Right ventricle myocardium inferior (tissue), 1 donor: Measurements from ENCODE around the gene NDUFA3. TPM values are rescaled to one million over a fixed set of nuclear protein-coding genes. Genes with fewer than 3 reads are reported as not detected.
A peak's percentile ranks its signal among the peaks of the same experiment; 100 is the strongest.

Experiments
- ATAC-seq: fragments of 200-7000 bp; cut with Tn5 transposase; one replicate; pipeline ENCODE4 v1.9.1; 2020; ENCODE audit warnings: mild to moderate bottlenecking, moderate library complexity
- DNase-seq: peaks from one replicate; pipeline ENCODE4 v3.0.0; 2021; ENCODE audit errors: missing footprints
- intact Hi-C: fragments of 100-400 bp; cut with DNase I; formaldehyde crosslinking; loops from one replicate; pipeline ENCODE4 v1.11.0; 2022
- total RNA-seq: library from RNA; stranded (reverse); fragmentation: NEBNext Ultra II Directional; extraction: Animal tissue kit (Norgen Biotek cat#: 25700); gene quantifications from one replicate; pipeline ENCODE4 v1.2.1, GENCODE V29; 2021
- donor health status: DM: no; HTN: yes; CAD: no; lungs with severe emphysema.

Gene NDUFA3
- total RNA-seq, 1 donor from 2014 or later: 561 TPM

DNA sequence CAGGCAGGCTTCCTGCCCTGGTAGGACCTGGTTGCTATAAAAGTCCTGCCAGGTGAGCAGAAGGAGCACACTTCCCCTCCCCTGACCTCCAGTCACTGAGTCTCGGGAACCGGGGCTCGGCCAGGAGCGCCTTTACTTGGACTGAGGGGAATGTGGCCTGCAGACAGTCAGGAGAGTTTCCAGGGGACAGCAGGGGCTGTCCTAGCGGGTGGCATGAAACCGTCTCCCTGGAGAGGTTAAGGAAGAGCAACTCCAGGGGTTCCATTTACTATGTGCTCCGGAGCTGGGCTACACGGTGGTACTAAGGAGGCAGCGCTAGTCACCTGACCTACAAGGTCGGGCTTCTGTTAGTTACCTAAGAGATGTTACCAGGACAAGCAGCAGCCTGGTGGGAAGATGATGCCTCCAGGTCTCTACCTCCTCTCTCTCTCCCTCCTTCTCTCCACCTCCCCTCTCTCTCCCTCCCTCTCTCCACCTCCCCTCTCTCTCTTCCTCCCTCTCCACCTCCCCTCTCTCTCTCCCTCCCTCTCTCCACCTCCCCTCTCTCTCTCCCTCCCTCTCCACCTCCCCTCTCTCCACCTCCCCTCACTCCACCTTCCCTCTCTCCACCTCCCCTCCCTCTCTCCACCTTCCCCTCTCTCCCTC is 30.8 kb downstream of the NDUFA3 start:
- DNase-seq (no peak), ATAC-seq (no peak)
- intact Hi-C loops: no loop called here

DNA sequence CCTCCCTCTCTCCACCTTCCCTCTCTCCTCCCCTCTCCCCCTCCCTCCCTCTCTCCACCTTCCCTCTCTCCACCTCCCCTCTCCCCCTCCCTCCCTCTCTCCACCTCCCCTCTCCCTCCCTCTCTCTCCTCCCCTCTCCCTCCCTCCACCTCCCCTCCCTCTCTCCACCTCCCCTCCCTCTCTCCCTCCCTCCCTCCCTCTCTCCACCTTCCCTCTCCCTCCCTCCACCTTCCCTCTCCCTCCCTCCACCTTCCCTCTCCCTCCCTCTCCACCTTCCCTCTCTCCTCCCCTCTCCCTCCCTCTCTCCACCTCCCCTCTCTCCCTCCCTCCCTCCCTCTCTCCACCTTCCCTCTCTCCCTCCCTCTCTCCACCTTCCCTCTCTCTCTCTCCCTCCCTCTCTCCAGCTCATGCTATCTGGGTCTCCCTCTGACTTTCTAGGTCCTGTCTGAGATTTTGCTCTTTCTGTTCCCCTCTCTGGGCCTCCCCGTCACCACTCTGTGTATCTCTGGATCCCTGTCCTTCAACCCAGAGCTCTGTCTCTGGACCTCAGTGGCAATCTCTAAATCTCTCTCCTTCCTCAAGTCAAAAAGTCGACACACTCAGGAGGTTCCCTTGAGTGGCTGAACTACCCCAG is 31.4 kb downstream of the NDUFA3 start:
- DNase-seq (peak; percentile 4), ATAC-seq (no peak)
- intact Hi-C loops: no loop called here

DNA sequence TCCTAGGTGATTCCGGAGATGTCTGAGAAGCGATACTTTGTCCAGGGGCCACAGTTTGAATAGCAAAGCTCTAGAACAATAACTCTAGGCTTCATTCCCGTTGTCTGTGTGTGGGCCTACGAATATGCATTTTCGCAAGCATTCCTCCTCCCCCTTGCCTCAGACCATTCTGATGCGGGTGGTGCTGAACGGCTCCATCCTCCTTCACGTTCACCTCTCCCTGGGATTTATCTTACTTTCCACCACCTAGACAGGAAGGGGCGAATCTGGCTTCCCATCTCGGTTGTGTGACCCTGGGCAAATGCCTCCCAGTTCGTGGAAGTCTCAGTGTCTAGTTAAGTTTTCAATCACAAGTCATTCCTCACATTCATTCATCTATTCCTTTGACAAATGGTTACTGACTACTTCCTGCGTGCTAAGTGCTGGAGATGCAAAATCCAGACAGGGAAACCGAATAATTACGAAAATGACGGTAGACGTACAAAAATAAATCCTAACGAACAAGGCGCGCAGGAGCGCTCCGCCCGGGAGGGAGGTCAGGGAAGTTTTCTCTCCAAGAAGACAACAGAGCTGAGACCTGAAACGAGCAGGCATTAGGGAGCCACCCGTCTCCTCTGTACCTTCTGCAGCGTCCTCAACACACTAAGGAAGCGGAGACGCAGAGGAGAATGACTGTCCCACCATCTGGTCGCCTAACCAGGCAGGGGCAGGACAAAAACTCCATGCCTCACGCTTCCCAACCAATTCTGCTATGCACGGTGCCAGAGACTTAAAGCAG is 33.6 kb downstream of the NDUFA3 start:
- intact Hi-C loops: loop anchor here (2.0 kb wide), 1 partner anchor 21 kb away; the partner anchor contains the start of genes PRPF31 and TFPT
- ATAC-seq (no peak), DNase-seq (peak; percentile 45)

DNA sequence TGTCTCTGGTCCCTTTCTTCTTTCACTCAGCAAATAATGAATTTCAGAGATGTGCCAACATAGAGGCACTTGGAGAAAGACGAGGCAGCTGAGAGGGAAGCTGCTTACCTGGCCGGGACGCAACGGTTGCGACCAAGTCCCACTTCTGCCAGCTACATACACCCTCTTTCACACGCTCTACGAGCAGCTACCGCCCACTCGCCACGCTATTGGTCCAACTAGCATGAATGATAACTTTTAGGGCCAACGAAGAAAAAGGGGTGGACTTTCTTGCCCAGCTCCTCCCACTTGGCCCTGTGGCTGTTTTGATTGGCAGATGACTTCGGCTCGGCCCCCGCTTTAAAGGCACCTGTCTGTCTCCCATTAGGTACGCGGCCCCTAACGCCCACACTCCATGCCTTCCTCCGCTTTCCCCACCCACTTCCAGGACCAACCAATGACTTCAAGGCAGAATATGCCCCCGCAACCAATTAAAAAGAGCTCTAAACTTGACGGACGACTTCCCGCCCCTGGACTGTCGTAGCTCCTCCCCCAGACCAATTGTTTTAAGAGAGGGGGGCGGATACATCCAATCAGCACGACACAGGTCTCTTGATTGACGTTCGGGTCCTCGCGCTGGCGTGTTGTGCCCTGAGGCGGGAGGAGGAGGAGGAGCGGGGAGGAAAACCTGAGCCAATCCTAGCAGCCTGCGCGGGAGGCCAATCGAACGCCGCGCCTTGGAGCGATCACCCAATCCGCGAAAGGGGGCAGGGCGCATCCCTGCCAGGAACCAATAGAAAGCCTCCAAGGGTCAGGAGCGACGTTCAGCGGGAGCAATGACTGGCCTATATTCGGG is 34.4 kb downstream of the NDUFA3 start:
- ATAC-seq (peak; percentile 93), DNase-seq (peak; percentile 99)
- intact Hi-C loops: loop anchor here (1.0 to 2.0 kb wide), 2 partner anchors 22 kb away; partner anchors contain the start of genes LENG1, PRPF31 and TFPT

DNA sequence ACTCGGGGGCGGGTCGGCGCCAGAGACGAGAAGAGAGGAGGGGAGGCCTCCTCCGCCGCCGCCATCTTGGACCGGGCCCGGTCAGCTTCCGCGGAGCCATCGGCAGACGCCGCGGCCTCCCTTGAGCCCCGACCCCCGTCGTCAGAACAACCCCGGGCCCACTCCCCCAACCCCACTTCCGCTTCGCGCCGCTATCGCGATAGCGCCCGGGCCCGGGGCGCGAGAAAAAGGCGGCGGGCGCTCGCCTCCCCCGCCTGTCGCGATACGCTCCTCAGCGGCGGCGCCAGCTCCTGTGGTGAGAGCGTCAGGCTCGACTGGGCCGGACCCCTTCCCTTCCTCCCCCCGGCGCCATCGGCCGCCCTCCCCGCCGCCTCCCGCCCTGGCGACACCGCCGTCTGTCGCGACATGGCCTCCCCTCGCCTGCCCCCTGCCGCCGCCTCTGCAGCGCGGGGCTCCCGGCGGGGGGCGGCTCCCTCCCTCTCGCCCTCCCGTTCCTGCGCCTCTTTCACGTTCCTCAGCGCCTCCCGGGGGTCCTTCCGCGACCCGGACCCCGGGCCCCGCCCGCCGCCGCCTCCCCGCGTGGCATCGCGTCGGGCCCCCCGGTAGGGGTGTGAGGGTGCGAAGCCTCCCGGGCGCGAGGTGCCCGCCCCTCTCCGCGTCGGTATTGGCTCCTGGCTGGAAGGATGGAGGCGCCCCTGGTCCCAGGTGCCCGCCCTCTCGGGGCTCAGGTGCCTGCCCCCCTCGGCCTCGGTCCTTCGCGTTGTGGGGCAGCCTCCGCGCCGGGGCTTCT is 35.2 kb downstream of the NDUFA3 start, which contains the start of gene CNOT3:
Gene CNOT3 (plus strand): TSS at position 64 of the 790 bp plus-strand sequence. CDS start 5,217 bp downstream, outside the sequence.
- DNase-seq: no peak
- ATAC-seq: no peak
- intact Hi-C loops: loop anchor here (1.0 to 2.0 kb wide), 2 partner anchors 21 to 23 kb away; partner anchors contain the start of genes LENG1, PRPF31 and TFPT

DNA sequence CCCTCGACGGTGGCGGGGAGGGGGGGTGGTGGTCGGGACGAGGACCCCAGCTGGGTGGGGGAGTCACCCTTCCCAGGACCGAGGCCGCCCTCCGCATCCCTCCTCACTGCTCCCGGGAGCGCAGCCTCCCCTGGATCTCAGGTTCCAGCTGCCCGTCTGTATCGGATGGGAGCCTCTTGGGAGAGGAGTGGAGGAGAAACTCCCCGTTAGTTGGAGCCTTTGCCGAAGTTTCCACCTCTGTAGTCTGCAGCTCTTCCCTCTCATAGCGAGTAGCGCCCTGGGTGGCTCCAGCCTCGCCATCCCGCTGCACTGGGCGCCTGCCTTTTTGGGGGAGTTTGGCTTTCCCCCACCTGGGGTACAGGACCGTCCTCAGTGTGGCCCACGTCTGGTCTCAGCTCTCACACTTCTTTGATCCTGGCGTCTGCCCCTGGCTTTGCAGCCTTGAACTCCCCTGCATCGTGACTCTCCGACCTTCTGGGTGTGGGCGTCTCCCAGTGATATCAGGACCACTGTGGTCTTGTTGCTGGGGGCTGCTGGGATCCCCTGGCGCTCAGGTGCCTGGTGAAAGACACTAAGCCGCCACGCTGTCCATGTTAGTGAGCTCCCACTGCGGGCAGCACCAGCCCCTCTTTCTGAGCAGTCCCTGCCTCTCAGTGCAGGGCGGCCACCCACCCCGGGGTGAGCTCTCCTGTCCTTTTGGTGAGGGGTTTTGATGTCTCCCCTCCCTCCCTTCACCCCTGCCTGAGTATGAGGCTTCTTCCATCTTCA is 36.0 kb downstream of the NDUFA3 start:
- DNase-seq (no peak), ATAC-seq (no peak)
- intact Hi-C loops: no loop called here

DNA sequence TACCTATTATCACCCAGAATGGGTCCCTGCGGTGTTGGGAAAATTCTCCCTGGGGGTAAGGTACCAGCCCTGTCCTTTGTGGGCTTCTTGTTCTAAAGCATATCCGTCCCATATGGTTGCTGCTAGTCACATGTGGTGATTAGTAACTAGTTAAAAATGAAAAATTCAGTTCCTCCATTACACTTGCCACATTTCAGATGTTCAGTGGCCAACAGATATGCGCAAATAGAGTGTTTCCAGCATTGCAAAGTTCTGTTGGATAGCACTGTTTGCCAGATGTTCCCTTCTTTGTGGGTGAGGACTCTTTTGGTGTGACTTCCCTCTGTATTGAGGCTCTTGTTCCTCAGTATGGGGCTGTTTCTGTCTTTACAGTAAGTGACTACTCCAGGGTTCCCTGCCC is 38.7 kb downstream of the NDUFA3 start:
- no peak for ATAC-seq
- intact Hi-C loops: no loop called here
- no peak for DNase-seq

DNA sequence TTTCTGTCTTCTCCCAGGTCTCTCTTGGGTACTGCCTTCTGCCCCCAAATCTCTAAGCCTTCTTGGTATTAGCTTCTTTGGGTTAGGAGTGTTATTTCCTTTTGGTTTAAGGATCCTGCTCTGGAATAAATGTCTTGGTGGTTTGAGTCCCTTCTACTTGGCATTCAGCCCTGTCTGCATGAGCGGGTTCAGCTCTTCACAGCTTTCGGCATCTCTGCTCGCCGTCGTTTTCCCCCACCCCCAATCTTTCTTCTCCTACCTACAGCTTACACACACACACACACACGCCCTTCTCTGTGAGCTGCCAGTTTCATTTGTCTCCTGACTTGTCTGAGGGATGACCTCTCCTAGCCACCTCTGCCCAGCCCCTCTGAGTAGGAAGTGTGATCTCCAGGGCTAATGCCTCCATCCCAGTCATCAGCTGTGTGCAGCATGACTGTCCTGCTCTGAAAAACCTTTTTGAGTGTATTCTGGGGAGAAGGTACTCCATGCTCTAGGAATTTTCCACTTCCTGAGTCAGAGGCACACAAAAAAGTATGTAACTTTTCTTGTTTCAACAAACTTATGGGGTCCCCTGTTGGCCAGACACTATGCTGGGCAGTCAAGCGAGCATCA is 39.6 kb downstream of the NDUFA3 start:
- intact Hi-C loops: no loop called here
- ATAC-seq (no peak), DNase-seq (no peak)

DNA sequence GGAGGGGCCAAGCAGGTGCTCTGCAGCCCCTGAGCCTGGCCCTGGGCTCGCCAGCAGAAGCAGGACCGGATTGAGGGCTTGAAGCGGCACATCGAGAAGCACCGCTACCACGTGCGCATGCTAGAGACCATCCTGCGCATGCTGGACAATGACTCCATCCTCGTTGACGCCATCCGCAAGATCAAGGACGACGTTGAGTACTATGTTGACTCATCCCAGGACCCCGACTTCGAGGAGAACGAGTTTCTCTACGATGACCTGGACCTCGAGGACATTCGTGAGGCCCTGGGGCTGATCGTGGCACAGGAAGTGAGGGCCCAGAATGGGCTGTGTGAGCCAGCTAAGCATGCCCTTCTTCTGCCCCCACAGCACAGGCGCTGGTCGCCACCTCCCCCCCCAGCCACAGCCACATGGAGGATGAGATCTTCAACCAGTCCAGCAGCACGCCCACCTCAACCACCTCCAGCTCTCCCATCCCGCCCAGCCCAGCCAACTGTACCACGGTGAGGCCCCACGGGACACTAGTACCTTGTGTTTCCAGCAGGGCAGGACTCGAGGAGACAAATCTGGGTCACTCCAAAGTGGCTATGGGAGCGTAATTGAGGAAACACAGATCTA is 43.0 kb downstream of the NDUFA3 start:
- intact Hi-C loops: no loop called here
- ATAC-seq (no peak), DNase-seq (no peak)

DNA sequence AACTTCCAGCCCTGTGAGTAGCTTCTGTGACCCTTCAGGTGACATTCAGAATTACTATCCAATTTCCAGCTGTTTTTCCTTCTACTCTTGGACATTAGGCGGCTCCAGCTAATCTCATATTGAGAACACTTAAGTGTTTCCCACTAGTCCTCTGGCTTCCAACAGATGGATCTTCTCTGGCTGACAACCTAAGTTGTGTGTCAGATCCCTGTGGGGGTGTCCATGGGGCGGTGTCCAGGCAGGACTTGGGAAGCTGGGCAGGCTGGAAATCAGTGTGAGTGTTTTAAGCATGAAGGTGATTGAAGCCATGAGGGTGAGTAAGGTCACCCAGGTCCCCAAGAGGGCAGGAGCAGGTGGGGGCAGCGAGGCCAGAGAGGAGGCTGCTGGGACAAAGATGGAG is 45.0 kb downstream of the NDUFA3 start:
- intact Hi-C loops: no loop called here
- peak; percentile 83 for ATAC-seq
- DNase-seq: peak; percentile 81

DNA sequence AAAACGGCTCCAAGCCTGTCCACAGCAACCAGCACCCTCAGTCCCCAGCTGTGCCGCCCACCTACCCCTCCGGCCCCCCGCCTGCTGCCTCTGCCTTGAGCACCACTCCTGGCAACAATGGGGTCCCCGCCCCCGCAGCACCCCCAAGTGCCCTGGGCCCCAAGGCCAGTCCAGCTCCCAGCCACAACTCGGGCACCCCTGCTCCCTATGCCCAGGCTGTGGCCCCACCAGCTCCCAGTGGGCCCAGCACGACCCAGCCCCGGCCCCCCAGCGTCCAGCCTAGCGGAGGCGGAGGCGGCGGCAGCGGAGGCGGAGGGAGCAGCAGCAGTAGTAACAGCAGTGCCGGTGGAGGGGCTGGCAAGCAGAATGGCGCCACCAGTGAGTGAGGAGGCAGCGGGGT is 45.5 kb downstream of the NDUFA3 start:
- intact Hi-C loops: no loop called here
- DNase-seq (no peak), ATAC-seq (no peak)

DNA sequence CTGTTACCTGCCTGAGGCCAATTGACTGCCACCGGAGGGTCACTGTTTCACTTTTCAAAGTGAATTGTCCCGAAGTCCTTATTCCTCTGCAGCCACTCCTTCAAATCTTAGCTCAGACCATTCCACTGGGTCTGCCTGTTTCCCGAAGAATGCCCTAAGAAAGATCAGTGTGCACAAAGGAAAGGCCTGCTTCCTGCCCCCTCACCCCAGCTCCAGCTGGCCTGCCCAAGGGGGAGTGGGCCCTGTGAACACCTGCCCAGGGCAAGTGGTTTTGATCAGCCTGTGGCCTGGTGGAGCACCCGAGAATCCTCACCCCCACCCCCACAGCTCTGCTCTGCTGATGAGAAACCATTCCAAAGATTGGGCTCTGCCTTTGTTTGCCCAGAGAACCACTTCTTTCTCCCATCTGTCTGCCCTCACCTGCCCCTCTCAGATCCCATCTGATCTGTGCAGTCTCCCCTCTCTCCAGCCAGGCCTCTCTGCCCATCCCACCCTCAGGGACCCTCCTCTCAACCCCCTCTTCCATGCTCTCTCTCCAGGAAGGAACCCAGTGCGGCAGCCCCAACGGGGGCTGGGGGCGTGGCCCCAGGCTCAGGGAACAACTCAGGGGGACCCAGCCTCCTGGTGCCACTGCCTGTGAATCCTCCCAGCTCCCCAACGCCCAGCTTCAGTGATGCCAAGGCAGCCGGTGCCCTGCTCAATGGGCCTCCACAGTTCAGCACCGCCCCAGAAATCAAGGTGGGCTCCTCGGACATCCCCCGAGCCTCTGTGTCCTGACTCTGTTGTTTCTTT is 46.6 kb downstream of the NDUFA3 start:
- intact Hi-C loops: no loop called here
- ATAC-seq (no peak), DNase-seq (no peak)

DNA sequence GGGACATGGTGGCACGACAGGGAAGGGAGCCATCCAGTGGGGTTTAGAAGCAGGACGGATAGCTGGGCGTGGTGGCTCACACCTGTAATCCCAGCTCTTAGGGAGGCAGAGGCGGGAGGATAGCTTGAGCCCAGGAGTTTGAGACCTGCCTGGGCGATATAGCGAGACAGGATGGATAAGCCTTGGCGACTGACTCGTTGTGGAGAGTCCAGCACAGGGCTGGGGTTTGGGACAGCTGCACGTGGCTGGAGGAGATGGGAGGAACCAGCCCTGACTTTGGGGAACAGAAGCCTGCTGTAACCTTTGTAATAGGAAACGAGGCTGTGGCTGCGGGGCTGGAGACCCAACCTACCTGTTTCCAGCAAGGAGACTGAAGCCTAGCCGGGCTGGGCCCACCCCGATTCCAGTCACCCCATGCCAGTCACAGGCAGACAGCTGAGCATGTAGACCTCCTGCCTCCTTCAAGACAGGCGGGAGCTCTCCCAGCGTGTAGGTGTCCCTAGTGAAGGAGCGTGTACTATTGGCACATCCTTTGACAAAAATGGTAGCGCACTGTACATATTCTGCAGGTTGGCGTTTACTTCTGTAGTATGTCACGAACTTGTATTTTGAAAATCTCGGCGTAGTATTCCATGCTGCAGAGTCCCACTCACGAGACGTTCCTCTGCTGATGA is 48.8 kb downstream of the NDUFA3 start:
- ATAC-seq (no peak), DNase-seq (no peak)
- intact Hi-C loops: no loop called here

DNA sequence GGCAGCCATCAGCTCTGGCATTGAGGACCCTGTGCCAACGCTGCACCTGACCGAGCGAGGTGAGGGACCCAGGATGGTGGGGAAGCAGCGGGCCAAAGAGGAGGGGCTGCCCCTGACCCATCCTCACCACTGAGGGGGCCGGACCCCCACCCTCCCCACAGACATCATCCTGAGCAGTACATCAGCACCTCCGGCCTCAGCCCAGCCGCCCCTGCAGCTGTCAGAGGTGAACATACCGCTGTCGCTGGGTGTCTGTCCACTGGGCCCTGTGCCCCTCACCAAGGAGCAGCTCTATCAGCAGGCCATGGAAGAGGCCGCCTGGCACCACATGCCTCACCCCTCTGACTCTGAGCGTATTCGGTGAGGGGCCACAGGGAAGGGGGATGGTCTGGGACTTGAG is 49.6 kb downstream of the NDUFA3 start:
- no peak for ATAC-seq
- intact Hi-C loops: no loop called here

DNA sequence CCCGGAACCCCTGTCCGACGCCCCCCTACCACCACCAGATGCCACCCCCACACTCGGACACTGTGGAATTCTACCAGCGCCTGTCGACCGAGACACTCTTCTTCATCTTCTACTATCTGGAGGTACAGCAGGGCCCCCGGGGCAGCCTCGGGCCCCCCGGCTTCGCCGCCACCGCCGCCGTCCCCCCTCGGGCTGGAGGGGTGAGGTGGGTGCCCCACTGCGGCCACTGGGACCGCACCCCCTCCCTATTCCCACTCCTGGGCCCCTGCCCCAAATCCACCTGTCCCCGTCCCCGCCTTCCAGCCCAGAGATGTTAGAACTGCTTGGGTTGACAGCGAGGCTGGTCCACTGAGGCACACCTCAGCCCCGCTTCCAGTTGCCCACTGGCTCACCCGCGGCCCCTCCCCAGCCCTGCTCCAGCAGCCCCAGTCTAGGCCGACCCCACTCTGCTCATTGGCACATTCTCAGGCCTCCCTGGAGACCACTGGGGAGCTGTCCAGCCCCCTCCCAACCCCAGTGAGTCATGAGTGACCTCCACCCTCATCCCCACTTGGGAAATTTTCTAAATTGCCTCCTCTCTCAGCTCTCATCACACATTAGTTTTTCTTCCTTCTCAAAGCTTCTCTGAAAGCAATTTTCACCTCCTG is 50.3 kb downstream of the NDUFA3 start:
- ATAC-seq (peak; percentile 37), DNase-seq (no peak)
- intact Hi-C loops: no loop called here

More for the DNA sequence above, 49.6 kb downstream of the NDUFA3 start:
- no peak for DNase-seq
